ENCODE measurements around the gene PRDX3. TPM values are rescaled to one million over a fixed set of nuclear protein-coding genes. Genes with fewer than 3 reads are reported as not detected.

PRDX3 gene
- total RNA-seq, 3 donors from 2014 or later: 154 to 165 (median 164) TPM

DNA sequence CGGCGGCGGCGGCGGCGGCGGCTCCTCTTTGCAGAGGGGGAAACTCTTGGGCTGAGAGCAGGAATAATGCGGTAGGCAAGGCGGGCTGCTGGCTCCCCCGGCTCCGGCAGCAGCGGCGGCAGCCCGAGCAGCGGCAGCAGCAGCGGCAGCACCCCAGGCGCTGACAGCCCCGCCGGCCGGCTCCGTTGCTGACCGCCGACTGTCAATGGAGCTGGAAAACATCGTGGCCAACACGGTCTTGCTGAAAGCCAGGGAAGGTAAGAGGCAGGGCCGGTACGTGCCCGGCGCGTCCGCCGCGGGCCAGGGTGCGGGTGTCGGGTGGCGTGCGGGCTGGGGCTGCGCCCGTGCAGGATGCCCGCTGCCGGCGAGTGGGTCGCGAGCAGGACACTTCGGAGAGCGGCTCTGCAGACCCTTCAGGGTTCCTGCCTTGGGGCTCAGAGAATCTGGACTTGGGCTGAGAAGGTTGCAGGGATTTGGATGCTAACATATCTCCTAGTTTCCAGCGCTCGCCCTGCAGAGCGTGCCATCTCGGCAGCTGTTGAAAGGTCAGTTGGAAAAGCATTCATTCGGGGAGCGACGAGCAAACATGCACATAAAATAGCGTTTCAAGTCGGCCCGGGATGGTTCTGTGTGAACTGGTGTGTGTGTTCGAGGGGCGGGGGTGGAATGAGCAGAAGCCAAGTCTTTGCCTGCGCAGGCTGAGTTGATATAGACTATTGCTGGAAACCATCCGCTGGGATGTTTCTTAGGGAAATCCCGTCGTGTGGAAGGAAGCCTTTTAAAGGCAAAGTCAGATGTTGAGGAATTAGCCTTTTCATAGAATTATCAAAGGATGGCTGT lies 29.3 kb upstream of the PRDX3 start:
- Histone ChIP-seq H3K27me3 (no peaks in the 10 kb centered on the region), H3K36me3 (no peaks in the 10 kb centered on the region), H3K27ac (peak overlapping the region; percentile 96 to 99), H3K9me3 (no peaks in the 10 kb centered on the region), H3K4me1 (peaks cover 3 to 11% of the 10 kb centered on the region in 2 donors), H3K4me3 (peak overlapping the region; percentile 78 to 98 (median 91))
- intact Hi-C loops (cut with DNase I; ENCODE audit: low total_unique reads): loop anchor here (2.0 to 10.0 kb wide), 3 partner anchors 97 to 237 kb away; no protein-coding TSS in a partner anchor
- TF ChIP-seq POLR2AphosphoS5 (IDR thresholded peaks at IDR 0.05): no peak
- TF ChIP-seq POLR2A (IDR thresholded peaks at IDR 0.05): no peak
- TF ChIP-seq, protein P1, sequence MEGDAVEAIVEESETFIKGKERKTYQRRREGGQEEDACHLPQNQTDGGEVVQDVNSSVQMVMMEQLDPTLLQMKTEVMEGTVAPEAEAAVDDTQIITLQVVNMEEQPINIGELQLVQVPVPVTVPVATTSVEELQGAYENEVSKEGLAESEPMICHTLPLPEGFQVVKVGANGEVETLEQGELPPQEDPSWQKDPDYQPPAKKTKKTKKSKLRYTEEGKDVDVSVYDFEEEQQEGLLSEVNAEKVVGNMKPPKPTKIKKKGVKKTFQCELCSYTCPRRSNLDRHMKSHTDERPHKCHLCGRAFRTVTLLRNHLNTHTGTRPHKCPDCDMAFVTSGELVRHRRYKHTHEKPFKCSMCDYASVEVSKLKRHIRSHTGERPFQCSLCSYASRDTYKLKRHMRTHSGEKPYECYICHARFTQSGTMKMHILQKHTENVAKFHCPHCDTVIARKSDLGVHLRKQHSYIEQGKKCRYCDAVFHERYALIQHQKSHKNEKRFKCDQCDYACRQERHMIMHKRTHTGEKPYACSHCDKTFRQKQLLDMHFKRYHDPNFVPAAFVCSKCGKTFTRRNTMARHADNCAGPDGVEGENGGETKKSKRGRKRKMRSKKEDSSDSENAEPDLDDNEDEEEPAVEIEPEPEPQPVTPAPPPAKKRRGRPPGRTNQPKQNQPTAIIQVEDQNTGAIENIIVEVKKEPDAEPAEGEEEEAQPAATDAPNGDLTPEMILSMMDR (IDR thresholded peaks at IDR 0.05): no peak
- peak in 1 of 2 donors; percentile 23 for DNase-seq (ENCODE audit: low spot score in 2 of 2)

DNA sequence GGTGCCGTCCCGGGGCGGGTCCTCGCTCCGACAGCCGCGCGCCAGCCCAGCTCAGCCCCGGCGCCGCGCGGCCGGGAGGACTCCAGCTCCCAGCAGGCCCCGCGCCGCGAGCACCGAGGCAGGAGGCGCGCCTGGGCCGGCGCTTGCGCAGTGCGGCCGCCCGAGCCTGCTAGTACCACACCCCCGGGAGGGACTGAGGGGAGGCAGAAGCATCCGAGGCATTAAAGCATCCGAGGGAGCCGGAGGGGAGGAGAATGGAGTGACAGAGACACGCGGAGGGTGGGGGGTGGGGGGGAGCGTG lies 28.7 kb upstream of the PRDX3 start, which contains the start of gene GRK5:
Gene GRK5 (plus strand): TSS at position 206 of the 301 bp plus-strand sequence. CDS start 347 bp downstream, outside the sequence.
- peak; percentile 86 to 93 for DNase-seq (ENCODE audit: low spot score in 2 of 2)
- H3K27ac ChIP-seq: peak within 1 kb of the TSS; percentile 96 to 99
- intact Hi-C loops (cut with DNase I; ENCODE audit: low total_unique reads): loop anchor here (10.0 kb wide), 2 partner anchors 97 to 237 kb away; no protein-coding TSS in a partner anchor
- H3K36me3 ChIP-seq: no peaks in the 10 kb centered on the region
- H3K4me1 ChIP-seq: peaks cover 3 to 11% of the 10 kb centered on the region in 2 donors
- TF ChIP-seq POLR2AphosphoS5 (IDR thresholded peaks at IDR 0.05) (peak in 2 of 3 donors; percentile 31 to 52), POLR2A (IDR thresholded peaks at IDR 0.05) (no peak)
- TF ChIP-seq, protein P1 (IDR thresholded peaks at IDR 0.05): no peak
- no peaks in the 10 kb centered on the region for H3K27me3 ChIP-seq
- peak within 1 kb of the TSS; percentile 78 to 98 (median 91) for H3K4me3 ChIP-seq
- H3K9me3 ChIP-seq: no peaks in the 10 kb centered on the region

DNA sequence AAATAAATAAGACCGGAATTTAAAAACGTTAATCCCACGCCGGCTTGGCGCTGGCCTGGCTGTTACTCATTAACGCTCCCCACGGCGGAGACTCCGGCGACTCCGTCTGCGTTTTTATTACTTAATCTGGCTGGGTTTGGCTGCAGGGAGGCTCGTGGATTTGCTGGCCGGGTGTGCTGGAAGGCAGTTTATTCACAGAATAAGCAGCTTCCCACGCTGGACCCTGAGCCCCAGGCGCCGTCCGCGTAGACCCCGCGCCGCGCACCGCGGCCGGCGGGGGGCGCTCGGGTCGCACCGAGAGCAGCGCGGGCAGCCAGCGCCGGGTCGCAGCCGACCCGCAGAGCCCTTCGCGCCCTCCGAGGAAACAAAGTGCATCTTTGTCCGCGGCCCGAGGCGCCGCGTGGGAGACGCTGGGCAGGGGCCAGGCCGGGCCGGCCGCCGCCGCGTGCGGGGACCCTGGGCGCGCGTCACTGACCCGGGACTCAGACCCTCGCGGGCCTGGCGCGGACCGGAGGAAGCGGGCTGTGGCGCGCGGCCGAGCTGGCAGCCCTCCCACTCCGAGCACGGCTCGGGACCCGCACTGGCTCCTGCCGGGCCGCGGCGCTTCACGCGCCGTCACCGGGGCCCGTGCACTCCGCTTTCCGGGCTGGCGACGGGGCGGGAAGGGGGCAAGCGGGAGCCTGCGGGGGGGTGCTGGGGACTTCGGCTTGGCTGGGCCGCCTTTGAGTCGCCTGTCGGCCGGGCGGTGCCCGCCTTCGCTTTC lies 28.2 kb upstream of the PRDX3 start:
- intact Hi-C loops (cut with DNase I; ENCODE audit: low total_unique reads): loop anchor here (10.0 kb wide), 2 partner anchors 98 to 238 kb away; no protein-coding TSS in a partner anchor
- Histone ChIP-seq H3K36me3 (no peaks in the 10 kb centered on the region), H3K27ac (peak overlapping the region; percentile 96 to 99), H3K9me3 (no peaks in the 10 kb centered on the region), H3K27me3 (no peaks in the 10 kb centered on the region), H3K4me1 (peaks cover 3 to 11% of the 10 kb centered on the region in 2 donors), H3K4me3 (peak overlapping the region; percentile 78 to 98 (median 91))
- DNase-seq (ENCODE audit: low spot score in 2 of 2): peak; percentile 48 to 55
- TF ChIP-seq POLR2AphosphoS5 (IDR thresholded peaks at IDR 0.05): no peak
- TF ChIP-seq, protein P1 (IDR thresholded peaks at IDR 0.05): peak in 2 of 3 donors; percentile 33 to 92

DNA sequence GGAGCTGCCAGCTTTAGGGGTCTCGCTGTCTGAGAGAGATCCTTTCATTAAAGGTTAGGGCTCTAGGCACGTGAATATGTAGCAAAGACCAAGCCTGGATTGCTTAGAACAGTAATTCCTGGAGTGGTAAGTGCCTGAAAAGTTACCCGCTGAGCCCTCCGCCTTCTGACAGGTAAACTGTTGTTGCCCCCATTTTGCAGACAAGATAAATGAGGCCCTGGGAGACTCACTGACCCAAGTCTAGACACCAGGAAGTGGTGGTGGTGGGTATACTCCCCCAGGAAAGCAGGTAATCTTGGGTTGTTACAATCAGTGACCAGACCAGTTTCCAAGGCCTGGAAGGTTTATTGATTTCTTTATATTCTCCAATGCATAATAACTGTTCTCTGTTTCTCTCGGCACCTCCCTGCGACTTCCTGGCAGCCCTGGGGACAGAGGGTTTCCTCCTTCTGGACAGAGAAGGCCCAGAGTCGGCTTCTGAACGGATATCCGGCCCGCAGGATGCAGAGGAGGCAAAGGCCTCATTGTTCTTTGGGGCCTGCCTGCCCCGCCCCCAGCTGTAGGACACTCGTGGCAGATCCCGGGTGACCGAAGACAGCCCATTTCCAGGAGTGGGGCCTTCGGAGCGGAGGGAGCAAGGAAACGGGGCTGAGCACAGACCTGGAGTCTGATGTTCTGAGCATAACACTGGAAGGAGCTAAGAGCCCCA lies 27.4 kb upstream of the PRDX3 start:
- no peaks in the 10 kb centered on the region for H3K36me3 ChIP-seq
- H3K27me3 ChIP-seq: no peaks in the 10 kb centered on the region
- DNase-seq (ENCODE audit: low spot score in 2 of 2): peak; percentile 57 to 59
- H3K27ac ChIP-seq: peak overlapping the region; percentile 96 to 99
- H3K9me3 ChIP-seq: no peaks in the 10 kb centered on the region
- intact Hi-C loops (cut with DNase I; ENCODE audit: low total_unique reads): loop anchor here (10.0 kb wide), 2 partner anchors 99 to 239 kb away; no protein-coding TSS in a partner anchor
- H3K4me3 ChIP-seq: peak overlapping the region; percentile 78 to 98 (median 91)
- TF ChIP-seq, protein P1 (IDR thresholded peaks at IDR 0.05): no peak
- peak in 1 of 3 donors; percentile 36 for TF ChIP-seq POLR2AphosphoS5 (IDR thresholded peaks at IDR 0.05)
- peaks cover 3 to 11% of the 10 kb centered on the region in 2 donors for H3K4me1 ChIP-seq

All from breast epithelium (tissue), 4 donors.